Measurements from ENCODE around the gene NLGN1. TPM values are rescaled to one million over a fixed set of nuclear protein-coding genes. Genes with fewer than 3 reads are reported as not detected.

Gene NLGN1
- total and polyA plus RNA-seq, 8 donors = 3.1 to 11.9 (median 8.0) TPM

- Histone ChIP-seq H3K27ac (no peak overlapping the region), H3K4me3 (no peak overlapping the region), H3K9me3 (no peaks in the 10 kb centered on the region), H3K36me3 (no peaks in the 10 kb centered on the region), H3K4me1 (no peaks in the 10 kb centered on the region), H3K27me3 (no peaks in the 10 kb centered on the region)
- ATAC-seq (no peak), DNase-seq (peak in 2 of 4 donors; percentile 15 to 48)
- intact Hi-C loops (cut with DNase I) = no loop called here
- TF ChIP-seq CTCF (IDR thresholded peaks at IDR 0.05) = peak in 1 of 2 donors; percentile 14
These were observed 335.6 kb downstream of the NLGN1 start for GRCh38 chr3:173733029-173733652.

GRCh38 chr3:173734473-173734872, 336.9 kb downstream of the NLGN1 start:
- no peaks in the 10 kb centered on the region for H3K27me3 ChIP-seq
- H3K4me1 ChIP-seq = no peaks in the 10 kb centered on the region
- intact Hi-C loops (cut with DNase I) = no loop called here
- H3K4me3 ChIP-seq = no peak overlapping the region
- no peak overlapping the region for H3K27ac ChIP-seq
- DNase-seq = no peak
- no peak for TF ChIP-seq CTCF (IDR thresholded peaks at IDR 0.05)
- no peak for ATAC-seq
- no peaks in the 10 kb centered on the region for H3K36me3 ChIP-seq
- H3K9me3 ChIP-seq = no peaks in the 10 kb centered on the region

DNA sequence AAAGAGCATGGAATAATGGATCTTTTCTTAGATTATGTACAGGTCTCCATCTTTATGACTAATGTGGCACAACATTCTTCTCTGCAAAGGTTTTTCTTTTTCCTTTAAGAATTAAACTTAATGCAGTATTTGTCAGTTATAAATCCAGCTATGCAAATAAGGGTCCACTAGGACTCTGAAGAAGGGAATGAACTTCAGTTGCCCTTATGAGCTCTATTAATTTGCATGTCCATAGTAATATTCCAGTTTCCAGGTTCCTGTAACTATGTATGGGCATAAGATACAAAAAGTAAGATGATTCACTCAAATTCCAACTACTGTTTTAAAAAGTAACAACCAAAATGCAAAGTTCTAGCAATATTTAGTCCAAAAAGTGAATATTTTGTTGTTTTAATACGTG, 337.4 kb downstream of the NLGN1 start:
- Histone ChIP-seq H3K4me3 (no peak overlapping the region), H3K27me3 (no peaks in the 10 kb centered on the region), H3K4me1 (no peaks in the 10 kb centered on the region), H3K9me3 (no peaks in the 10 kb centered on the region), H3K36me3 (no peaks in the 10 kb centered on the region), H3K27ac (no peak overlapping the region)
- no peak for TF ChIP-seq CTCF (IDR thresholded peaks at IDR 0.05)
- DNase-seq (no peak), ATAC-seq (no peak)
- intact Hi-C loops (cut with DNase I) = no loop called here

- Histone ChIP-seq H3K27me3 (no peaks in the 10 kb centered on the region), H3K36me3 (no peaks in the 10 kb centered on the region), H3K4me3 (no peak overlapping the region), H3K4me1 (no peaks in the 10 kb centered on the region), H3K27ac (no peak overlapping the region), H3K9me3 (no peaks in the 10 kb centered on the region)
- DNase-seq (no peak), ATAC-seq (no peak)
- no peak for TF ChIP-seq CTCF (IDR thresholded peaks at IDR 0.05)
- intact Hi-C loops (cut with DNase I) = no loop called here
These were observed 338.3 kb downstream of the NLGN1 start for GRCh38 chr3:173735841-173736240.

DNA sequence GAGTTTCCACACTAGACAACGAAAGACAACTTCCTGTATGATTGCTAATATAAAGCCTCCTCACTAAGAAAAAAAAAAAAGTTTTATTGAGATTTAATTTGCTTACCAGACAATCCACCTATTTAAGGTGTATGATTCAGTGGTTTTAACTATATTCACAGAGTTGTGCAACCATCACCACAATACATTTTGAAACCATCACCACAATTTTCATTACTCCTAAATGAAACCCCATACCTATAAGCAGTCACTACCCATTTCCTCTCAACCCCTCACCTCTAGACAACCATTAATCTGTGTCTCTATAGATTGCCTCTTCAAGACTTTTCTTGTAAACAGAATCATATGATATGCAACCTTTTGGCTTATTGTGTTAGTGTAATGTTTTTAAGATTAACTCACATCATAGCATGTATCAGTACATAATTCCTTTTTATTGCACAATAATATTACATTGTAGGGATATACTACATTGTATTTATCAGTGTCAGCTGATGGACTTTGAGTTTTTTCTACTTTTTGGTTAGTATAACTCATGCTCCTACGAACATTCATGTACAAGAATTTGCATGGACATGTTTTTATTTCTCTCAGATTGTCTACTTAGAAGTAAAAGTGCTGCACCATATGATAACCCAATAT, 339.7 kb downstream of the NLGN1 start:
- H3K27me3 ChIP-seq = no peaks in the 10 kb centered on the region
- no peak for ATAC-seq
- H3K27ac ChIP-seq = no peak overlapping the region
- H3K4me1 ChIP-seq = no peaks in the 10 kb centered on the region
- no peaks in the 10 kb centered on the region for H3K36me3 ChIP-seq
- intact Hi-C loops (cut with DNase I) = no loop called here
- no peaks in the 10 kb centered on the region for H3K9me3 ChIP-seq
- H3K4me3 ChIP-seq = no peak overlapping the region
- no peak for TF ChIP-seq CTCF (IDR thresholded peaks at IDR 0.05)
- no peak for DNase-seq
